GM21526 (cell line): ENCODE measurements around the gene DALRD3.

Experiments used
- ATAC-seq: cut with Tn5 transposase; IDR thresholded peaks from one replicate; pipeline ENCODE4 v1.9.1; 2021; ENCODE audit warnings: moderate library complexity; ENCODE audit not compliant: unreplicated experiment, low FRiP score

DALRD3 gene

DNA sequence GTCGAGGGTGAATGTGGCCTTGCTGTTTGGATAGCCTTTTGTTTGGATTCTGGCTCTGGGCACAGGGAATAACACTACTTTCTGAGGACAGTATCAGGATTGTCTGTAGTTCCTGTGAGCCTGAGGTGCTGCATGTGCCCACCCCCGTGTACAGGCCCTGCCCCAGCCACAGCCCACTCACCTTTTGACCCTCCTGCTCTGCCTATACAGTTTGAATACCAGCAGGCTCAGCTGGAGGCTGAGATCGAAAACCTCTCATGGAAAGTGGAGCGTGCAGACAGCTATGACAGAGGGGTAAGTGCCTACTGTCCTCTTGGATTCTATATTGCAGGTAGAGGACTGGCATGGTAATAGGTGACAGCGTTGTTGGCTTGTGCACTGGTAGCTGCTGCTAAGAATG is 35.7 kb downstream of the DALRD3 start:
- no peak for ATAC-seq

DNA sequence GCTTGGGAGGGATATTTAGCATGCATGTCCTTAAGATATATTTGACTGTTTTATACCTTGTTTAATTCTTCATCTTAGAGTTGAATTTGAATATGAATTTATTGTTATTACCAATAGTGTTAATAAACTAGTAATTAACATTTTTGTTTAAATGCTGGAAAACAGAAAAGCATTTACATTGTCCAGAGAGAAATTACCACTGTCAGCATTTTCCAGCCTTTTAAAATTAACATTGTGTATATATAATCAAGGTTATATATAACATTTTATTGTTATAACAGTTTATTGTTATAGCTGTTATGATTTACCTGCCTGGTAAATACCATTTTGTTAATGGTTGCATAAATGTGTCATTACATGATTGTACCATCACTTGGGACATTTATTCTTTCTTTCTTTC is 36.4 kb downstream of the DALRD3 start:
- no peak for ATAC-seq

GRCh38 chr3:48980295-48980694 is 38.1 kb downstream of the DALRD3 start:
- no peak for ATAC-seq

DNA sequence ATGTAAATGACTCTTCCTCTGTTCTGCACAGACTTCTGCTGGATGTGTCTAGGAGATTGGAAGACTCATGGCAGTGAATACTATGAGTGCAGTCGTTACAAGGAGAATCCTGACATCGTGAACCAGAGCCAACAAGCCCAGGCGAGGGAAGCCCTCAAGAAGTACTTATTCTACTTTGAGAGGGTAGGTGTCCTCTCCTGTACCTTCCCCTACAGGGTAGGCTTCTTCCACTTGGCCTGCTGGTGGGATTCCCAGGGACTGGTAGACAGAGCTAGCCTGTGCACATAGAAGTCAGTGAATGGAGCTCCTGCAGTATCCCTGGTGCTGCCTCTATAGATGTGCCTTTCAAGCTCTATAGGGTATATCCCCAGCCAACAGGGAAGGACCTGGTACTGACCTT is 38.9 kb downstream of the DALRD3 start:
- ATAC-seq: no peak

DNA sequence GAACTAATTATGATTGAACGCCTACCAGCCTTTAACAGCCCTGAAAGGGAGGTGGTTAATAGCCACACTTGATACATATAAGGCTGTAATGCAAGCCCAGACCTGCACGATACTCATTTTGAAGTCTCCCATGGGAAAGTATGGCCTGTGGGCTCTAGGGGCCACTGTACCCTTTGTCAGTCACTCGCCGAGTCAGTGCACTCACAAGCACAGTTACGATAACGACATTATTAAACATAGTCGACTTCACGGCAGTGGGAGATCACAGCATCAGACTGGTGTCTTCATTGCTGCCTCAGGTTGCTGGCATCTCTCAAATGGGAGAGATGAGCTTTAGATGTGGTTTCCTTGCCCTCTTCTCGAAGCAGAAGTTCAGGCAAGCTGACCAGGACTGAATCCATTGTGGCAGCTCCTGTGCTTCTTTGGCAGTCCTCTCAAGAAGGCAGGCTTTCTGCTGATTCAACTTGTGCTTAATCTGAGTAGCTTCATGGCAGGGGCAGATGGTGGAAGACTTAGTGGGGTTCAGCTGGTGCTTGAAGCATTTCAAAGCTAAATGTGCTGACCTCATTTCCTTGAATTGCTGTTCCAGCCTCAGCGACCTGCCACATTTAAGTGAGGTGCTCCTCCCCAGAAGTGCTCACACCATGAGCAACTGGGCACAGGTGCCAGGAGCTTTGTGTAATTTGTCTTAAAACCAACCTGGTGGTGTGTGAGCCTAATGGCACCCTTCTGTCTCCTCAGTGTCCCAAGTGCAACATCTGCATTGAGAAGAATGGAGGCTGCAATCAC is 44.1 kb downstream of the DALRD3 start:
- no peak for ATAC-seq

- no peak for ATAC-seq
These were observed 47.8 kb downstream of the DALRD3 start for GRCh38 chr3:48970586-48970985.

GRCh38 chr3:48966876-48967361 is 51.5 kb downstream of the DALRD3 start:
- no peak for ATAC-seq

DNA sequence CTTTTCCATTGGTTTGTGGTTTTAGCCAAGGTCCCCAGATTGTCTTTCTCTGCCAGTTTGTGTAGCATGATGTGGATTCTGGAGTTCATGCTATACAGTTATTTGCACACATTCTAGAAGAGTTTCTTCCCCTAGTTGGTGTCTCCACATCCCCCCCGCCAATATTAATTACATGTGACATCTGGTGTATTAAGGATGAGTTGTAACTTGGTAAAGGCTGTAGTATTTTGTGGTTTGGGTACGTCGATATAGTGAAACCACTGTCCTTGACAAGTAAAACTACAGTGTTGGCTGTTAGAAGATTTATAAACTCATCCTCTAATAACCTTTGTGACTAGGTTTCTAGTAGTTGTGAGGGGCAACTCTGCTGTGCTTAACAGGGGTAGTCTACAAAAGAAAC is 52.0 kb downstream of the DALRD3 start:
- ATAC-seq: no peak
